ENCODE data around the gene HPCAL1.

The HPCAL1 gene

GRCh38 chr2:10396464-10396863 lies 93.8 kb downstream of the HPCAL1 start:
- no peak for DNase-seq (ENCODE audit: low read depth)
- TF ChIP-seq CTCF (IDR thresholded peaks at IDR 0.05; ENCODE audit: control insufficient read depth, insufficient read depth, low read depth, low read length, missing control alignments): no peak

GRCh38 chr2:10397297-10397875 lies 94.7 kb downstream of the HPCAL1 start:
- no peak for DNase-seq (ENCODE audit: low read depth)
- TF ChIP-seq CTCF (IDR thresholded peaks at IDR 0.05; ENCODE audit: control insufficient read depth, insufficient read depth, low read depth, low read length, missing control alignments): no peak
- H3K4me3 ChIP-seq (ENCODE audit: control insufficient read depth, low read depth, low read length): no peak overlapping the region

More at GRCh38 chr2:10396464-10396863, 93.8 kb downstream of the HPCAL1 start:
- no peak overlapping the region for H3K4me3 ChIP-seq (ENCODE audit: control insufficient read depth, low read depth, low read length)

GRCh38 chr2:10397878-10398277 lies 95.2 kb downstream of the HPCAL1 start:
- H3K4me3 ChIP-seq (ENCODE audit: control insufficient read depth, low read depth, low read length): no peak overlapping the region
- no peak for DNase-seq (ENCODE audit: low read depth)
- TF ChIP-seq CTCF (IDR thresholded peaks at IDR 0.05; ENCODE audit: control insufficient read depth, insufficient read depth, low read depth, low read length, missing control alignments): no peak

GRCh38 chr2:10398496-10398895 lies 95.8 kb downstream of the HPCAL1 start:
- H3K4me3 ChIP-seq (ENCODE audit: control insufficient read depth, low read depth, low read length): no peak overlapping the region
- no peak for TF ChIP-seq CTCF (IDR thresholded peaks at IDR 0.05; ENCODE audit: control insufficient read depth, insufficient read depth, low read depth, low read length, missing control alignments)
- DNase-seq (ENCODE audit: low read depth): no peak

- TF ChIP-seq CTCF (IDR thresholded peaks at IDR 0.05; ENCODE audit: control insufficient read depth, insufficient read depth, low read depth, low read length, missing control alignments): no peak
- no peak overlapping the region for H3K4me3 ChIP-seq (ENCODE audit: control insufficient read depth, low read depth, low read length)
- no peak for DNase-seq (ENCODE audit: low read depth)
Observed at GRCh38 chr2:10399358-10399757, 96.7 kb downstream of the HPCAL1 start.

- no peak for DNase-seq (ENCODE audit: low read depth)
- no peak for TF ChIP-seq CTCF (IDR thresholded peaks at IDR 0.05; ENCODE audit: control insufficient read depth, insufficient read depth, low read depth, low read length, missing control alignments)
- H3K4me3 ChIP-seq (ENCODE audit: control insufficient read depth, low read depth, low read length): no peak overlapping the region
Observed at GRCh38 chr2:10400002-10400401, 97.3 kb downstream of the HPCAL1 start.

GRCh38 chr2:10400568-10400977 lies 97.9 kb downstream of the HPCAL1 start:
- no peak for TF ChIP-seq CTCF (IDR thresholded peaks at IDR 0.05; ENCODE audit: control insufficient read depth, insufficient read depth, low read depth, low read length, missing control alignments)
- DNase-seq (ENCODE audit: low read depth): no peak
- H3K4me3 ChIP-seq (ENCODE audit: control insufficient read depth, low read depth, low read length): no peak overlapping the region
